DMS 273 treated with DMSO at 0.1 percent for 48 hours (cell line): ENCODE measurements around the gene MYL4.
"Not testable (repeated sequence)": the region's sequence is repeated elsewhere in the genome, so short reads cannot be mapped to it uniquely, and the experiment has no call there.

Experiments
- DNase-seq: peaks from one replicate; lab custom pipeline; 2025; lab: John Stamatoyannopoulos, UW

MYL4 gene

GRCh38 chr17:47221154-47221553, 12.0 kb downstream of the MYL4 start:
- no peak for DNase-seq

DNA sequence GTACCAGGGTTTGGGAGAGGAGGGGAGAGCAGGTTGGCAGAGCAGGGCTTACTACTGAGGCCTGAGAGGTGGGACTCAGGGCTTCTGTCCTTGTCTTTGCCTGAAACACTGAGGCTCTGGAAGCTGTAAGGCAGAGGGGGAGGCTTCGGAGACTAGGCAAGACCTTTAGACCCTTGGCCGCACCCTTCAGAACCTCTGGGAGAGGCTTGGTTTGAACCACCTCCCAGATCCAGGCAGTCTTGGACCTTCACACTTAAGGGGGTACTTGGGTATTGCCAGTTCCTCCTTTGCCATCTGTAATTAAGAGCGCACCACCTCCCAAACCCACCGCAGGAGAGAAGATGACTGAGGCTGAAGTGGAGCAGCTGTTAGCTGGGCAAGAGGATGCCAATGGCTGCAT, 12.9 kb downstream of the MYL4 start:
- no peak for DNase-seq

GRCh38 chr17:47223007-47223406, 13.9 kb downstream of the MYL4 start:
- no peak for DNase-seq

- DNase-seq, result no peak
Observed at GRCh38 chr17:47223460-47223859, 14.3 kb downstream of the MYL4 start.

- not testable (repeated sequence) for DNase-seq
Observed at GRCh38 chr17:47224077-47224476, 14.9 kb downstream of the MYL4 start.

DNA sequence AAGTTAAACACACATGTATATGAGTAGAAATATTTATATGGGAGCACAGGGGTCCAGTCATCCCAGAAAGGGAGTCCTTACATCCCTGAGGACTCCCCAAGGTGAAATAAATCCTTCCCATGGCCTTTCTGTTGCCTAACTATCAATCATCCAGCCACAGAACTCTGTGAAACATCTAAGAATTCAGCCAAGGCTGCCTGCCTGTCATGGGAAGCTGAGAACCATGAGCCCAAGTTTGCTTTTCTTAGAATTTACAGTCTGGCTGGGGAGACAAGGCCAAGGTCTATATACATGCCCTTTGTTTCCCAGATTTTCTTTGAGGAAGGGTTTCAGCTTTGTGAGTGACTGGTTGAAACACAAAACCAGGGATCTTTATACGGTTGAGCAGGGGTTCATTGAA, 15.8 kb downstream of the MYL4 start:
- DNase-seq, result no peak

DNA sequence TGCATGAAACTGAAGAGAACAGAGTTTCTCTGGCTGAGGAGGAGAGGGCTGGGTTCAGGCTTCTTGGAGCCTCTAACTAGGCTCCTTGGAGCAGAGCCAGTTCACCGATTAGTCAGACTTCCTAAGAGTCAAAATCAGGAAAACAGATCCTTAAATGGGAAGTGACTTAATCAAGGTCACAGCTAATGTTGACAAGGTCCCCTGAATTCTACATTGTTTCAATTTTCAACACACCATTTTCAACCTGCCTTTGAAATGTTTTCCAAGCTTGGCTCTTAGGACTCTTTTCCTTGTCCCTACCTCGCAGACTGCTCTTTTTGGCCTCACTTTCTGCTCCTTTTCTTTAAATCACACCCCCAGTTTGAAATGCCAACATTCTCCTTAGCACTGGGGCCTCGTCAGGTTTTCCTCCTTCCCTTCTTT, 16.3 kb downstream of the MYL4 start:
- DNase-seq, result peak; percentile 12

DNA sequence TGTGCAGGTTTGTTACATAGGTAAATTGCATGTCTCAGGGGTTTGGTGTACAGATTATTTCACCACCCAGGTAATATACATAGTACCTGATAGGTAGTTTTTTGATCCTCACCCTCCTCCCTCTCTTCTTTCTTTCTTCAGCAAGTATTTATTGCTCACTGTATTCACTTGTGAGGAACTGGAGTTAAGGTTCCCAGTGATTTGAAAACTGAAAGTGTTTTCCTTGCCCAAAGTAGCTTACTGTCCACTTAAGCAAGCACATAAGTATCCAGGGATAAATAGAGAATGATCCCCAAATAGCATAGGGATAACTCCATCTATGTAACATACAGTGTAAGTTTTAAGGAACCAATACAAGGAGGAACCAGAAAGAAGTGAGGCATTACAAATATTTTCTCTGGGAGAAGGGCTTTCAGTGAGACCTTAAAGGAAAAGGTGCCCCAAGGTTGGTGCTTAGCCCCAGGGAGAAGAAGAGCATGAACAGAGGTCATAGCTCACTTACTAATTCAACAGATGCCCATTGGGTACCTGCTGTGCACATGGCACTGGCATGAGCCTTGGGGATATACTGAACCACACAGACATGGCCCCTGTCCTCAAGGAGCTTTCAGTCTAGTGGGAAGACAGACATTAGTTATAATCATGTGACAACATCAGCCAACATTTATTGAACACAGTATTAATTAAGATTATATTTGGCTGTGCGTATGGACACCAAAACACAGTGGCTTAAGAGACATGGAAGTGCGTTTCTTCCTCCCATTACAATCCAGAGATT, 17.0 kb downstream of the MYL4 start:
- no peak for DNase-seq

DNA sequence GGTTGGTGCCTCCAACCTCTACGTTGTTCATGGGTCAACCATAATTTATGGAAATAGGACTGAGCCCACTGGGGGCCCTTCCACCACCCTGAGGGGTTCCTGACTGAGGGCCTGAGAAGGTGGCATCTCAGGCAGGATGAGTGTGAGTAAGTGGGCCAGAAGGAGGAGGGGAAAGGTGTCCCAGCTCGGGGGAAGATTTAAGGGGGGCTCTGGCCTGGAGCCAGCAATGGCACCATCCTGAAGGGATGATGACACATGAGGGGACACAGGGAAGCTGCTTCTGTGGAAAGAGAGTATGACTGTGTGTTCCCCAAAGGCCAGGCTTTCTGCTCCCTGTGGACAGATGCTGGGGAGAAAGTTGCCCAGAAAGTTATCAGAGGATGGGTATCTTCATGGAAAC, 18.7 kb downstream of the MYL4 start:
- DNase-seq, result no peak

- peak; percentile 65 for DNase-seq
Observed at GRCh38 chr17:47229535-47230443, 20.6 kb downstream of the MYL4 start.

DNA sequence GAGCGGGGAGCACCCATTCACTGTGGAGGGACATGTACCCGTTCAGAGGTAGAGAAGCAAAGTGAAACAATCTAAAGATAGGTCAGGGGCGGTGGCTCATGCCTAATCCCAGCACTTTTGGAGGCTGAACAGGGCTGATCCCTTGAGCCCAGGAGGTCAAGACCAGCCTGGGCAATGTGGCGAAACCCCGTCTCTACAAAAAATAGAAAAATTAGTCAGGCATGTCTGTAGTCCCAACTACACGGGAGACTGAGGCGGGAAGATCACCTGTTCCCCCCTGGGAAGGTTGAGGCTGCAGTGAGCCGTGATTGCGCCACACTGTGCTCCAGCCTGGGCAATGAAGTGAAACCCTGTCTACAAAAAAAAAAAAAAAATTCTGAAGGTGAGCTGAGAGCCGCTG, 21.7 kb downstream of the MYL4 start:
- no peak for DNase-seq

GRCh38 chr17:47231334-47231733, 22.2 kb downstream of the MYL4 start:
- DNase-seq, result no peak

DNA sequence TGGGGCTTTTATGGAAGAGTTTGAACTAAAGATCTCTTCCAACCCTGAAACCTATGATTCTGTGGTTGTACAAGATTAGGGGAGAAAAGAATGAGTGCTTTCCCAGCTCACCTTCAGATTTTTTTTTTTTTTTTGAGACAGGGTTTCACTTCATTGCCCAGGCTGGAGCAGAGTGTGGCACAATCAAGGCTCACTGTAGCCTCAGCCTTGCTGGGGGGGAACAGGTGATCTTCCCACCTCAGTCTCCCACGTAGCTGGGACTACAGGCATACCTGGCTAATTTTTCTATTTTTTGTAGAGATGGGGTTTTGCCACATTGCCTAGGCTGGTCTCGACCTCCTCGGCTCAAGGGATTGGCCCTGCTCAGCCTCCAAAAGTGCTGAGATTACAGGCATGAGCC, 22.7 kb downstream of the MYL4 start:
- no peak for DNase-seq

DNA sequence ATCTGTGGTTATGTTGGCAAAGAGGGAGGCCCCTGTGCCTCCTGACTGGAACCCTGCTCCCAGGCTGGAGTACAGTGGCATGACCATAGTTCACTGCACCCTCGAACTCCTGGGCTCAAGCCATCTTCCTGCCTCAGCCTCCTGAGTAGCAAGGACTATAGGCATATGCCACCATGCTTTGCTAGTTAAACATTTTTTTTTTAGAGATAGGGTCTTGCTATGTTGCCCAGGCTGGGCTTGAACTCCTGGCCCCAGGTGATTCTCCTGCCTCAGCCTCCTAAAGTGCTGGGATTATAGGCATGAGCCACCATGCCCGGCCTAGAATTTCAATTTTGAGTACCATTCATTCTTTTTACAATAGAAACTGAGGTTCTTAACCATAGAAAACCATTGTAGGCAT, 23.3 kb downstream of the MYL4 start:
- DNase-seq, result no peak

- no peak for DNase-seq
Observed at GRCh38 chr17:47235506-47235905, 26.4 kb downstream of the MYL4 start.

DNA sequence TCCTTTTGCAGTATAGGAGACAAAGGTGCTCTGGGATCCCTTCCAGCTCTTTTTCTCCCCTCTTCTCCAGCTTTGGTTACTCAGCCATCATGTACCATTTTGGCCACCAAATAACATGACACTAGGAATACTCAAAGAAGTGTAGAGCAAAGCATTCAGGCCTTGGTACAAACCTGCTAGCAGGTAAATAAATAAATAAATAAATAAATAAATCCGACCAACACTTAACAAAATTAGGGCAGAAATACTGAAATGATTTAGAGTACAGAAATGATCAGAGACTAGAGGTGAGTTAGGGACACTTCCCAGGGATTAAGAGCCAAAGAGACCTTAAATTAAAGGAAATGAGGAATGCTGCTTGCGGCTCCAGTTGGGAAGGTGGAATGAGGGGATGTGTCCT, 26.8 kb downstream of the MYL4 start:
- DNase-seq, result no peak

DNA sequence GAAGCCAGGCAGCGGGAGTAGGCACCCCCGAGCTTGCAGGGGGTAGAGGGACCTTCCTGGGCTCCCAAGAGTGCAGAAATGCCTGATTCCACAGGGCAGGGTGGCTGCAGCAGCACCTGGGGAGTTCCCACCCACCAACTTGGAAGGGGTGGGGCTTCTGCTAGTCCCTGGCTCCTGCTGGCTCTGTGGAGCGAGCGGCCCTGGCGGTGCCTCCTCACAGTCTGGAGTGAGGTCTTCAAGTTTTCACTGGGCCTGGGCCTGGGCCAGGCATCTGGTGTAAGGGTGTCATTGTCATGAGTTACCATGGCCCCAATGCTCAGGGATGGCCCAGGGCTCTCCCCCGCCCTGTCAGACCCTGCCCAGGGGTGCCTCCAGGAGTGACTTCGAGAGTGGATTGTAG, 28.7 kb downstream of the MYL4 start:
- DNase-seq, result no peak

GRCh38 chr17:47238321-47239010, 29.3 kb downstream of the MYL4 start:
- DNase-seq, result no peak

GRCh38 chr17:47239619-47239966, 30.4 kb downstream of the MYL4 start:
- no peak for DNase-seq

DNA sequence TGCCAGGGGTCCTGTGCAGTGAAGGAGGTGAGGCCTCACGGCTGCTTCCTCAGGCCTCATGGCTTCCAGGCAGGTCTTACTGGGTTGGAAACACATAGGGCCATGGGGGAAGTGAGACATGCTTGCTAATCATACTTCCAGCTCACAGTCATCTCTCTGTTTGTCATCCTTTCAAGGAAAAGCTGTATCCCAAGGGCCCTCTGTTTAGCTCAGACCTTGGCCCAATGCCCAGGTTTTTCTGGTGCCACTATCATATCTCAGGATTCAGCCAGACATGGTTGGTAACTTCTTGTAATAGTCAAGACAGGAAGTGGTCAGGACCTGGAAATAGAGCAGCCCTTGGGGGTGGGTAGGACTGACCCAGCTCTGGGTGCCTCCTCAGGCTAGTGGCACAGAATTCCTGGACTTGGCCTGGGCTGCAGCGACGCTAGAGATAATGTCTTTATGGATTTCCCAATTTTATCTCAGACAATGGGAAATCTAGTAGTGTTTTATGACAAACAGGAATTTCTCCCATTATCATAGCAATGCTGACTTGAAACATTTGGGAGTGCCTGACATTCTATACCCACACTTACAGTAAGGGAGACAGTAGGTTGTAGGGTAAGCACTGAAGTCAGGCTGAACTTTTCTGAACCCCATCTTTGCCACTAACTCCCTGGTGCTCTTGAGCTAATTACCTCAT, 31.0 kb downstream of the MYL4 start:
- DNase-seq, result no peak

GRCh38 chr17:47240806-47241205, 31.7 kb downstream of the MYL4 start:
- DNase-seq, result no peak

DNA sequence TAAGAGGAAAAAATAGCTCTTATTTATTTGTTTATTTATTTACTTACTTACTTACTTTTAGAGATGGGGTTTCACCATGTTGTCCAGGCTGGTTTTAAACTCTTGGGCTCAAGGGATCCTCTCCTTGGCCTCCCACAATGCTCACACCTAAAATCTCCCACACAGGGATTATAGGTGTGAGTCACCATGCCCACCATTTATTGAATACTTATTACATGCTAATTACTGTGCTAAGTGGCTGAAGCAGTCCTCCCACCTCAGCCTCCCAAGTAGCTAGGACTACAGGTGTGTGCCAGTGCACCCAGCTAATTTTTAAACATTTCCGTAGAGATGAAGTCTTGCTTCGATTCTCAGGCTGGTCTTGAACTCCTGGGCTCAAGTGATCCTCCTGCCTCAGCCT, 33.5 kb downstream of the MYL4 start:
- no peak for DNase-seq
